ENCODE results near the gene IQSEC1.
"Not testable (repeated sequence)": the region's sequence is repeated elsewhere in the genome, so short reads cannot be mapped to it uniquely, and the experiment has no call there.

IQSEC1 gene

DNA sequence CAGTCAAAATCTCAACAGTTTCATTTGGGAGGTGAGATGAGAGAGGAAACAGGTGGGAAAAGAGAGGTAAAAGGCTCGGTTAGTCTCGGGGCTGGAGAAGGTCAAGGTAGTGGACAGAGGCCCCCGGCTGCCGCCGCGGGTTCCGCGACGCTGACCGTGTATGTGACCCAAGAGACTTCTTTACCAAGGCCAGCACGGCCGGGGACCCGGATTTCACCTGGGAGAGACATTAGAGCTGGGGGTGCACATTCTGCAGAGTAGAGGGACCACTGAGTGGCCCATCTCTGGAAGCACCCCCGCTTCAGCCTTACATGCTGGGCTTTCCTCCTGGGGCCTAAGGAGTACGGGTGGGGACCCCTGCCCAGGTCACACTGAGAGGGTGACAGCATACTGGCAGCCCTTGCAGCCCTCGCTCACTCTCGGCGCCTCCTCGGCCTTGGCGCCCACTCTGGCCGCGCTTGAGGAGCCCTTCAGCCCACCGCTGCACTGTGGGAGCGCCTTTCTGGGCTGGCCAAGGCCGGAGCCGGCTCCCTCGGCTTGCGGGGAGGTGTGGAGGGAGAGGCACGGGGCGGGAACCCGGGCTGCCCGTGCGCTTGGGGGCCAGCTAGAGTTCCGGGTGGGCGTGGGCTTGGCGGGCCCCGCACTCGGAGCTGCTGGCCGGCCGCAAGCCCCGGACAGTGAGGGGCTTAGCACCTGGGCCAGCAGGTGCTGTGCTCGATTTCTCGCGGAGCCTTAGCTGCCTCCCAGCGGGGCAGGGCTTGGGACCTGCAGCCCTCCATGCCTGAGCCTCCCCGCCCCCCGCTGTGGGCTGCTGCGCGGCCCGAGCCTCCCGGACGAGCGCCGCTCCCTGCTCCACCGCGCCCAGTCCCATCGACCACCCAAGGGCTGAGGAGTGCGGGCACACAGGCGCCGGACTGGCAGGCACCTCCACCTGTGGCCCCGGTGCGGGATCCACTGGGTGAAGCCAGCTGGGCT, 190.6 kb downstream of the IQSEC1 start:
- Histone ChIP-seq H3K4me3 (ENCODE audit: low read depth in 1 of 5, low read length in 5 of 5) (no peak overlapping the region), H3K27ac (ENCODE audit: low read depth, low read length) (no peak overlapping the region), H3K27me3 (ENCODE audit: control insufficient read depth in 5 of 5, insufficient read depth in 4 of 5, low read length in 5 of 5) (no peaks in the 10 kb centered on the region), H3K9ac (ENCODE audit: low read length in 5 of 5) (no peak overlapping the region), H3K9me3 (ENCODE audit: control insufficient read depth in 5 of 5, low read length in 5 of 5) (no peaks in the 10 kb centered on the region), H3K4me1 (ENCODE audit: control insufficient read depth in 5 of 5, insufficient read depth in 5 of 5, low read length in 5 of 5) (peaks cover 1 to 34% (median 26%) of the 10 kb centered on the region in 5 donors), H3K36me3 (ENCODE audit: control insufficient read depth in 5 of 5, insufficient read depth in 5 of 5, low read length in 5 of 5) (no peaks in the 10 kb centered on the region)

DNA sequence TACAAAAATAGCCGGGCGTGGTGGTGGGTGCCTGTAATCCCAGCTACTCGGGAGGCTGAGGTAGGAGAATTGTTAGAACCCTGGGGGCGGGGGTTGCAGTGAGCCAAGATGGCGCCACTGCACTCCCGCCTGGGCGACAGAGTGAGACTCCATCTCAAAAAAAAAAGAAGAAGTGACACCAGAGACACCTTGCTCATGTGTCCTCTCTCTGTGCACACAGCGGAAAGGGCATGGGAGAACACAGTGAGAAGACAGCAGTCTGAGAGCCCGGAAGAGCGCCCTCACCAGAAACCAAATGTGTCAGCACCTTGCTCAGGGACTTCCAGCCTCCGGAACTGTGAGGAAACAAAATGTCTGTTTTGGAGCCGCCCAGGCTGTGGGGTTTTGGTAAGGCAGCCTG, 191.4 kb downstream of the IQSEC1 start:
- H3K27ac ChIP-seq (ENCODE audit: low read depth, low read length); H3K4me3 ChIP-seq (ENCODE audit: low read depth in 1 of 5, low read length in 5 of 5); H3K9ac ChIP-seq (ENCODE audit: low read length in 5 of 5); H3K27me3 ChIP-seq (ENCODE audit: control insufficient read depth in 5 of 5, insufficient read depth in 4 of 5, low read length in 5 of 5); H3K36me3 ChIP-seq (ENCODE audit: control insufficient read depth in 5 of 5, insufficient read depth in 5 of 5, low read length in 5 of 5); H3K9me3 ChIP-seq (ENCODE audit: control insufficient read depth in 5 of 5, low read length in 5 of 5): not testable (repeated sequence)
- H3K4me1 ChIP-seq (ENCODE audit: control insufficient read depth in 5 of 5, insufficient read depth in 5 of 5, low read length in 5 of 5): peaks cover 1 to 32% (median 23%) of the 10 kb centered on the region in 5 donors

DNA sequence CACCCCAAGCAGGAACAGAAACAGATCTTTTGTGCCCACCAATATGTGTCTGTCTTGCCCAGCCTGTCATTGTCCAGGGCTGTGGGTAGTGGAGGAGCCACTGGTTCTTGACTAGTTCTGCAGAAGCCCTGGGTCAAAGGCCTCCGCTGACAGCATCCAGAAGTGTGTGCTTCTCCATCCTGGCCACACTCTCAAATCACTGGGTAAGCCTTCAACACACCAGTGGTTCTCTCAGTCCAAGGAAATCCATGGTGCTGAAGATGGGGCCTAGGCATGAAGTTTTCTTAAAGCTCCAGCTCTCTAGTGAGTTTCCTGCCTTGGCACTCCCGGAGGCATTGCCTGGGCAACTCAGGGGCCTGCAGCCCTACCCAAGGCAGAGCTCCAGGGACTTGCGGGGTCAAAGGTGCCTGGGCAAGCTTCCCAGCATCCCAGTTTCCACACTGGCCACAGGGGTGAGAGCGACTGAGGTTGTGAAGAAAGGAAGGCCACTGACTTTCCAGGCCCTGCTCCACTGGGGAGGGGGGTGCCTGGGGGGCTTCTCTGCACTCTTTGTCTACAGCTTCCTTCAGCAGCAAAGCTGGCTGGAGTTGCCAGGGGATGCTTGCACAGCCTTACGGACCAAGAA, 193.9 kb downstream of the IQSEC1 start:
- Histone ChIP-seq H3K27ac (ENCODE audit: low read depth, low read length) (no peak overlapping the region), H3K27me3 (ENCODE audit: control insufficient read depth in 5 of 5, insufficient read depth in 4 of 5, low read length in 5 of 5) (peaks cover 0 to 7% (median 0%) of the 10 kb centered on the region in 5 donors), H3K9me3 (ENCODE audit: control insufficient read depth in 5 of 5, low read length in 5 of 5) (no peaks in the 10 kb centered on the region), H3K4me1 (ENCODE audit: control insufficient read depth in 5 of 5, insufficient read depth in 5 of 5, low read length in 5 of 5) (peaks cover 0 to 17% (median 10%) of the 10 kb centered on the region in 5 donors), H3K4me3 (ENCODE audit: low read depth in 1 of 5, low read length in 5 of 5) (no peak overlapping the region), H3K36me3 (ENCODE audit: control insufficient read depth in 5 of 5, insufficient read depth in 5 of 5, low read length in 5 of 5) (no peaks in the 10 kb centered on the region), H3K9ac (ENCODE audit: low read length in 5 of 5) (no peak overlapping the region)

DNA sequence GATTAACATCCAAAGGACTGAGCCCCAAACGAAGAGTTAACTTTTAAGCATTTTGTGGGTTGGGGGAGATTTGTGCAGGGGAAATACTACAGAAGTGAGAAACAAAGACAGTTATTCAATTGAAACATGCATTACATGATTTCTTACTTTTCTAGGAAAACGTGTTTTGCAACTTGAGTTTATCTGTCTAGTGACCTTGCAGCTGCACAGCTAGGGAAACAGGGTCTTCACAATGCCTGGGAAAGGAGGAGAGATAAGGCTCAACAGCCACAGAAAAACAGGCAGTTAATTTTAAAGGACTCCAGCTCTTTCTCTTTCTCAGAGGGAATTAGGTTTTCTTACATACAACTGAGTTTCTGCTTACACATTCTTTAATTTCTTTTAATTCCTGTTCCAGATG, 194.5 kb downstream of the IQSEC1 start:
- H3K27me3 ChIP-seq (ENCODE audit: control insufficient read depth in 5 of 5, insufficient read depth in 4 of 5, low read length in 5 of 5); H3K9ac ChIP-seq (ENCODE audit: low read length in 5 of 5); H3K4me3 ChIP-seq (ENCODE audit: low read depth in 1 of 5, low read length in 5 of 5); H3K36me3 ChIP-seq (ENCODE audit: control insufficient read depth in 5 of 5, insufficient read depth in 5 of 5, low read length in 5 of 5); H3K9me3 ChIP-seq (ENCODE audit: control insufficient read depth in 5 of 5, low read length in 5 of 5); H3K27ac ChIP-seq (ENCODE audit: low read depth, low read length): not testable (repeated sequence)
- peaks cover 0 to 12% (median 7%) of the 10 kb centered on the region in 5 donors for H3K4me1 ChIP-seq (ENCODE audit: control insufficient read depth in 5 of 5, insufficient read depth in 5 of 5, low read length in 5 of 5)

DNA sequence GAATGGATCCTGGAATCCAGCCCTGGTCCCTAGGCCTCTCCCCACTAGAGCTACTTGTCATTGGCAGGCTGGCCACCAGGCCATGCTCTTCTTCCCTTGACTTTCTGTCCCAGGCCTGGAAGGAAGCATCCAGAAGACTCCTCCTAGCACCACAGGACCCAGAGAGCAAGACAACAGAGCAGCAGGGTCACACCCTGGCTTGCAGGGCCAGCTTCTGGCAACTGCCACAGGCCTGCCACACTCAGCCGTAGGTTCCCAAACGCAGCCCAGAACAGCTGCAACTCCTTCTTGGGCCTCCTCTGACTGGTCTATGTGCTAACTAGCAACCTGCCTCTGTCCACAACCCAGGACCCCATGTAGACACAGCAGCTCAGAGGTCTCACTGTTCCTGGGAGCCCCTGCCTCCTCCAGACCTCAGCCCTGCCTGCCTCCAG, 195.1 kb downstream of the IQSEC1 start:
- peaks cover 0 to 7% (median 0%) of the 10 kb centered on the region in 5 donors for H3K27me3 ChIP-seq (ENCODE audit: control insufficient read depth in 5 of 5, insufficient read depth in 4 of 5, low read length in 5 of 5)
- no peaks in the 10 kb centered on the region for H3K9me3 ChIP-seq (ENCODE audit: control insufficient read depth in 5 of 5, low read length in 5 of 5)
- H3K27ac ChIP-seq (ENCODE audit: low read depth, low read length): no peak overlapping the region
- H3K36me3 ChIP-seq (ENCODE audit: control insufficient read depth in 5 of 5, insufficient read depth in 5 of 5, low read length in 5 of 5): no peaks in the 10 kb centered on the region
- no peak overlapping the region for H3K9ac ChIP-seq (ENCODE audit: low read length in 5 of 5)
- peaks cover 0 to 10% (median 7%) of the 10 kb centered on the region in 5 donors for H3K4me1 ChIP-seq (ENCODE audit: control insufficient read depth in 5 of 5, insufficient read depth in 5 of 5, low read length in 5 of 5)
- H3K4me3 ChIP-seq (ENCODE audit: low read depth in 1 of 5, low read length in 5 of 5): no peak overlapping the region

DNA sequence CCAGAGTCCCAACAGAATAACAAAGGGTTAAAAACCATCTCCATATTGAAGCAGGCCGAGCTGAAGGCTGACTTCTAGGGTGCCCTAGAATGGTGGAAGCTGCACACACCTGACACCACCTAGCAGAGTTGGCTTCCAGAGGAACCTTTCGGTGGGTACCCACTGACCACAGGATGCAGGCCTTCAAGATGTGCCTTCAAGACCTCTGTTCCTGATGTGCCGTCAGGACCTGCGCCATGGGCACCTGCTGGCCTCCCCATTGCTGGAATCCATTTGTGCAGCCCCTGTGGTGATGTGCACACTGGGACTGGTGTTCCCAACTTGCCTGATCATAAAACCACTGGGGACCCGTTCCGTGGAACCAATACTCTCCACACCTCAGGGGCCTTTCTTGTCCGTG, 196.2 kb downstream of the IQSEC1 start:
- Histone ChIP-seq H3K9ac (ENCODE audit: low read length in 5 of 5) (no peak overlapping the region), H3K27ac (ENCODE audit: low read depth, low read length) (no peak overlapping the region), H3K9me3 (ENCODE audit: control insufficient read depth in 5 of 5, low read length in 5 of 5) (no peaks in the 10 kb centered on the region), H3K4me3 (ENCODE audit: low read depth in 1 of 5, low read length in 5 of 5) (no peak overlapping the region), H3K4me1 (ENCODE audit: control insufficient read depth in 5 of 5, insufficient read depth in 5 of 5, low read length in 5 of 5) (peaks cover 0 to 10% (median 7%) of the 10 kb centered on the region in 5 donors), H3K27me3 (ENCODE audit: control insufficient read depth in 5 of 5, insufficient read depth in 4 of 5, low read length in 5 of 5) (peaks cover 0 to 7% (median 0%) of the 10 kb centered on the region in 5 donors), H3K36me3 (ENCODE audit: control insufficient read depth in 5 of 5, insufficient read depth in 5 of 5, low read length in 5 of 5) (no peaks in the 10 kb centered on the region)

DNA sequence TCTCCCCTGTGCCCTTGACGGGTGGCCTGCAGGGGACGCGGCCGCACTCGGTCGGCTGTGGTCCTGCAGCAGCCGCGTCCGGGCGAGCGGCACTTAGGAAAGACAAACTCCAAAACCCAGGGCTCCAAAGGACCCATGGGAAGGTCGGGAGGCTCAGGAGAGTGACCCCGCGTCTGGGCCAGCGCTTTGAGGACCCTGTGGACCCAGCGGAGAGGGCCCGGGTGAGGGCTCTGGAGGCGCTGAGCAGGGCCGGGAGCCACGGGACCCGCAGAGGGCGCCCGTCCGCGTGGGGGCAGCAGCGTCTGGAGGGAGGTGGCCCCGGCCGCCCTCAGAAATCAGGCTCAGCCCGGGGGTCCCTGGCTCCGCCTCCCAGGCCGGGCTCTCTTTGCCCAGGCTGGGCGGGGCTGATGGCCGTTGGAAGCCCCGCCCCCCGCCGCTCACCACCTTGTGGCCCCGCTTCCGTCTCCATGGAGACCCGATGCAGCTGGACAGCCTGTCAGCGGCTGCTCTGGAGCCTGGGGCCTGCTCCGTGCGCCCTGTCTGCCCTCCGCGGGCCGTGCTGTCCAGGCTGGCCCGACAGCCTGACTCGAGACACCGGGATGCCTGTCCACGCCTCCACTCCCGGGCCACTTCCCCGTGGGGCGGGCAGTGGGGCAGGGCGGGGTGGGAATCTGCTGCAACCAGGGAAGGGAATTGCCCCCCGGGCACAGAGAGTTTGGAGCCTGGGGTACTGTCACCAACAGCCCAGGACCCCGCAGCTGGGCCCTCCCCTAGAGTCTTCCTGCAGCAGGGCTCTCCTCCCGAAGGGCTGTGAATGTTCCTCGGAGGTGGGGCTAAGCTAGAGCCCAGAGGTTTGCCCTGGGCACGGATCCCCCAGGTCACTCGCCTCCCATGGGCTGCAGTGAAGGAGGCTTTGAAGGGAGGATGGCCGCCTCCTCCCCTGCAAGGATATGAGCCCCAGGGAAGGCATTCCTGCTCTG, 197.1 kb downstream of the IQSEC1 start:
- H3K27ac ChIP-seq (ENCODE audit: low read depth, low read length): no peak overlapping the region
- no peak overlapping the region for H3K9ac ChIP-seq (ENCODE audit: low read length in 5 of 5)
- H3K4me3 ChIP-seq (ENCODE audit: low read depth in 1 of 5, low read length in 5 of 5): peak overlapping the region in 2 of 5 donors; percentile 3 to 38
- no peaks in the 10 kb centered on the region for H3K9me3 ChIP-seq (ENCODE audit: control insufficient read depth in 5 of 5, low read length in 5 of 5)
- H3K27me3 ChIP-seq (ENCODE audit: control insufficient read depth in 5 of 5, insufficient read depth in 4 of 5, low read length in 5 of 5): peaks cover 0 to 7% (median 0%) of the 10 kb centered on the region in 5 donors
- H3K4me1 ChIP-seq (ENCODE audit: control insufficient read depth in 5 of 5, insufficient read depth in 5 of 5, low read length in 5 of 5): peaks cover 0 to 10% (median 7%) of the 10 kb centered on the region in 5 donors
- no peaks in the 10 kb centered on the region for H3K36me3 ChIP-seq (ENCODE audit: control insufficient read depth in 5 of 5, insufficient read depth in 5 of 5, low read length in 5 of 5)

DNA sequence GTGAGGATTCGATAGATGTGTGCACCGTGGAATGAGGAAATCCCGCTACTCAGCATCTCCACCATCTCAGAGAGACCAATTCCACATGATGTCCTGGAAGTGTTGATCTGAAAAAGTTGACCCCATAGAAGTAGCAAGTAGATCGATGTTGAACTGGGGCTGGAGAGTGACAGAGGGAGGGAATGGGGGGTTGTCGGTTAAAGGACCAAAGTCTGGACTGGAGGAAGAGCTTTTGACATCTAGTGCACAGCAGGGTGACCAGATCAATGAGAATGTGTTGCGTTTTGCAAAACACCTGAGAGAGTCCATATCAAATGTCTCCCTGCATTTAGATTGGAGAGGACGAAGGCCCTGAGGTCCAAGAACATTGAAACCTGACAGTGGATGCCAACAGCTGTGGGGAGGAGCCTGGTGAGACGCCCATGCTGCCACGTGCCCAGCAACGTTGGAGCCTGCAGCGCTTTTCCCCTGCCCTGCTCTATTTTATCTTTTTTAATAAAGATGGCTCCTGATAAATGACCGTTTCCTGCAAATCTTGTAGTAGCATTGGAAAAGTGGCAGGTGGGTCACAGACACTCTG, 201.7 kb downstream of the IQSEC1 start:
- Histone ChIP-seq H3K9ac (ENCODE audit: low read length in 5 of 5) (no peak overlapping the region), H3K36me3 (ENCODE audit: control insufficient read depth in 5 of 5, insufficient read depth in 5 of 5, low read length in 5 of 5) (no peaks in the 10 kb centered on the region), H3K27ac (ENCODE audit: low read depth, low read length) (no peak overlapping the region), H3K27me3 (ENCODE audit: control insufficient read depth in 5 of 5, insufficient read depth in 4 of 5, low read length in 5 of 5) (peaks cover 4 to 11% (median 6%) of the 10 kb centered on the region in 5 donors), H3K9me3 (ENCODE audit: control insufficient read depth in 5 of 5, low read length in 5 of 5) (no peaks in the 10 kb centered on the region), H3K4me3 (ENCODE audit: low read depth in 1 of 5, low read length in 5 of 5) (no peak overlapping the region), H3K4me1 (ENCODE audit: control insufficient read depth in 5 of 5, insufficient read depth in 5 of 5, low read length in 5 of 5) (peaks cover 0 to 26% (median 12%) of the 10 kb centered on the region in 5 donors)

DNA sequence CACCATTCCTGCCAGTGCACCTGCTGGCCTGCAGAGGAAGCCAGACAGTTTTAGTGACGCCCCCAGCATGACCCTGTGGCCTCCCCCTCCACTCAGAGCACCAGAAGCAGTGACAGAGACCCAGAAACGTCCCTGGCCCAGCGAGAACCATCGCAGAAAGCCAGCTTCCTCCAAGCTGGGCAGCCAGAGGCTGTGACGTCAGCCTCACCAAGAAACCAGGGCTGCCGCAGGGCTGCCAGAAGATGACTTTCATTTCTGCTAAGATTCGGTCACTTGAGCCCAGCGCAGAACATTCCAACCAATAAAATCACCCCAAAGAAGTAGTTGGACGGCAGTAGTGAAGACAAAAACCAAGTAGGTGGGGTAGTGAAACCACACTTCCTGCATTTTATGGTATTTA, 202.3 kb downstream of the IQSEC1 start:
- peaks cover 0 to under 1% (median 0%) of the 10 kb centered on the region in 5 donors for H3K9me3 ChIP-seq (ENCODE audit: control insufficient read depth in 5 of 5, low read length in 5 of 5)
- no peak overlapping the region for H3K9ac ChIP-seq (ENCODE audit: low read length in 5 of 5)
- no peak overlapping the region for H3K4me3 ChIP-seq (ENCODE audit: low read depth in 1 of 5, low read length in 5 of 5)
- no peaks in the 10 kb centered on the region for H3K36me3 ChIP-seq (ENCODE audit: control insufficient read depth in 5 of 5, insufficient read depth in 5 of 5, low read length in 5 of 5)
- no peak overlapping the region for H3K27ac ChIP-seq (ENCODE audit: low read depth, low read length)
- H3K27me3 ChIP-seq (ENCODE audit: control insufficient read depth in 5 of 5, insufficient read depth in 4 of 5, low read length in 5 of 5): peaks cover 4 to 11% (median 6%) of the 10 kb centered on the region in 5 donors
- H3K4me1 ChIP-seq (ENCODE audit: control insufficient read depth in 5 of 5, insufficient read depth in 5 of 5, low read length in 5 of 5): peaks cover 0 to 20% (median 8%) of the 10 kb centered on the region in 5 donors
